K562 (cell line): ENCODE results near the gene GSTM1. TPM values are rescaled to one million over a fixed set of nuclear protein-coding genes. Genes with fewer than 3 reads are reported as not detected.

Source experiments
- ASH1L ChIP-seq: fragments of 450-650 bp; IDR thresholded peaks from 2 replicates; pipeline ENCODE4 v1.6.1; 2018; ENCODE audit warnings: borderline replicate concordance, mild to moderate bottlenecking, low read depth; ENCODE audit not compliant: partially characterized antibody
- ATF2 ChIP-seq: sonication (generic); formaldehyde crosslinking; IDR thresholded peaks from 2 replicates; pipeline ENCODE4 v1.8.1; 2022; ENCODE audit warnings: missing genetic modification reagents
- PYGO2 ChIP-seq: fragments of 450-650 bp; IDR thresholded peaks from 2 replicates; pipeline ENCODE4 v1.6.1; 2016; ENCODE audit warnings: mild to moderate bottlenecking, missing genetic modification characterization, moderate library complexity, missing compliant biosample characterization
- SOX6 ChIP-seq: fragments of 450-650 bp; IDR thresholded peaks from 2 replicates; pipeline ENCODE4 v1.6.1; 2014; ENCODE audit warnings: mild to moderate bottlenecking
- polyA plus RNA-seq, 8 experiments: library from polyadenylated mRNA; depleted of rRNA in 4 of 8; stranded (reverse) in 5 of 8; unstranded in 3 of 8; fragments of >200 nt; fragmentation: Nextera tagmentation in 2 of 8; fragmentation: Illumina TruSeq in 1 of 8; extraction: Ambion mirVana in 2 of 8; extraction: Trizol in 1 of 8; gene quantifications; 2 replicates each; pipeline versions ENCODE4 v1.2.1 to v1.2.3, GENCODE V29; 2011 to 2014; ENCODE audit warnings: inconsistent platforms in 1 of 8, missing spikeins in 1 of 8
- total RNA-seq, 7 experiments: library from RNA; depleted of rRNA in 6 of 7; stranded (reverse); fragments of >200 nt in 6 of 7; fragmentation: Illumina TruSeq in 2 of 7; extraction: Trizol in 2 of 7; gene quantifications; 2 replicates each; pipeline versions ENCODE4 v1.2.1 to v1.2.3, GENCODE V29; 2011 to 2021; ENCODE audit warnings: low replicate concordance in 1 of 7
- TF ChIP-seq, protein P1 (sequence below), 2 experiments: fragments of 450-650 bp in 1 of 2; sonication (generic) in 1 of 2; formaldehyde crosslinking in 1 of 2; IDR thresholded peaks; 2 replicates each; pipeline versions ENCODE4 v1.7.1 to v1.9.0; 2016 to 2022; ENCODE audit warnings: inconsistent platforms in 1 of 2, mild to moderate bottlenecking in 1 of 2, missing genetic modification reagents in 1 of 2

GSTM1 gene
- total and polyA plus RNA-seq, 9 of the 15 experiments (the other 6 are each of a cell fraction or from before 2014, with no cell fraction given): not detected

DNA sequence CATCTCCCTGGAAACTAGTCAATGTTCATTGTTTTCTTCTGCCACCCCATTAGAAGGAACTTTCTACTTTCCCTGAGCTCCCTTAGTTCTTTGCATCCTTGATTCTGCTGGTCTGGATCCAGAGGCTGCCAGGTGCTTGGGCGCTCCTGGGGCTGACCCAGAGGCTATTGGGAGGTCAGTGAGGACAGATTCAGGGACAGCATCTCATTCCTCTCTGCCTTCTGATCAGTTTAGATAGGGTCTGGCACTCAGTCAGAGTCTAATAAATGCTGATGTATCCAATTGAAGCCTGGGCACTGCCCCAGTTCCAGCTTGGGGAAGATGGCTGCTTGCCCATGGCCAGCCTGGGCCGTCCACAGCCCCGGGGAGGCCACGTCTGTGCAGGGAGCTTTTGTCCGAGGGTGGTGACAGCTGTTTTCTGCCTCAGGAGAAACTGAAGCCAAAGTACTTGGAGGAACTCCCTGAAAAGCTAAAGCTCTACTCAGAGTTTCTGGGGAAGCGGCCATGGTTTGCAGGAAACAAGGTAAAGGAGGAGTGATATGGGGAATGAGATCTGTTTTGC lies 2.3 kb downstream of the GSTM1 start (continued):
- TF ChIP-seq, protein P1, sequence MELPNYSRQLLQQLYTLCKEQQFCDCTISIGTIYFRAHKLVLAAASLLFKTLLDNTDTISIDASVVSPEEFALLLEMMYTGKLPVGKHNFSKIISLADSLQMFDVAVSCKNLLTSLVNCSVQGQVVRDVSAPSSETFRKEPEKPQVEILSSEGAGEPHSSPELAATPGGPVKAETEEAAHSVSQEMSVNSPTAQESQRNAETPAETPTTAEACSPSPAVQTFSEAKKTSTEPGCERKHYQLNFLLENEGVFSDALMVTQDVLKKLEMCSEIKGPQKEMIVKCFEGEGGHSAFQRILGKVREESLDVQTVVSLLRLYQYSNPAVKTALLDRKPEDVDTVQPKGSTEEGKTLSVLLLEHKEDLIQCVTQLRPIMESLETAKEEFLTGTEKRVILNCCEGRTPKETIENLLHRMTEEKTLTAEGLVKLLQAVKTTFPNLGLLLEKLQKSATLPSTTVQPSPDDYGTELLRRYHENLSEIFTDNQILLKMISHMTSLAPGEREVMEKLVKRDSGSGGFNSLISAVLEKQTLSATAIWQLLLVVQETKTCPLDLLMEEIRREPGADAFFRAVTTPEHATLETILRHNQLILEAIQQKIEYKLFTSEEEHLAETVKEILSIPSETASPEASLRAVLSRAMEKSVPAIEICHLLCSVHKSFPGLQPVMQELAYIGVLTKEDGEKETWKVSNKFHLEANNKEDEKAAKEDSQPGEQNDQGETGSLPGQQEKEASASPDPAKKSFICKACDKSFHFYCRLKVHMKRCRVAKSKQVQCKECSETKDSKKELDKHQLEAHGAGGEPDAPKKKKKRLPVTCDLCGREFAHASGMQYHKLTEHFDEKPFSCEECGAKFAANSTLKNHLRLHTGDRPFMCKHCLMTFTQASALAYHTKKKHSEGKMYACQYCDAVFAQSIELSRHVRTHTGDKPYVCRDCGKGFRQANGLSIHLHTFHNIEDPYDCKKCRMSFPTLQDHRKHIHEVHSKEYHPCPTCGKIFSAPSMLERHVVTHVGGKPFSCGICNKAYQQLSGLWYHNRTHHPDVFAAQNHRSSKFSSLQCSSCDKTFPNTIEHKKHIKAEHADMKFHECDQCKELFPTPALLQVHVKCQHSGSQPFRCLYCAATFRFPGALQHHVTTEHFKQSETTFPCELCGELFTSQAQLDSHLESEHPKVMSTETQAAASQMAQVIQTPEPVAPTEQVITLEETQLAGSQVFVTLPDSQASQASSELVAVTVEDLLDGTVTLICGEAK (IDR thresholded peaks at IDR 0.05): no peak
- TF ChIP-seq, protein P1 (CRISPR knock-in tag; IDR thresholded peaks at IDR 0.05): no peak
- TF ChIP-seq PYGO2 (tag) (no peak), ASH1L (no peak), SOX6 (no peak), ATF2 (CRISPR knock-in tag) (no peak)
